HG03135 (cell line): ENCODE results near the gene RNF157.

Experiments used
- ATAC-seq: cut with Tn5 transposase; IDR thresholded peaks from one replicate; pipeline ENCODE4 v1.9.1; 2021; ENCODE audit warnings: mild to moderate bottlenecking, moderate library complexity; ENCODE audit not compliant: unreplicated experiment

Gene RNF157

GRCh38 chr17:76240461-76241203 lies at the start of gene RNF157:
Gene RNF157 (minus strand): TSS chr17:76240493. CDS start chr17:76240240, 253 bp downstream.
- no peak for ATAC-seq

GRCh38 chr17:76281573-76282371 lies 41.5 kb upstream of the RNF157 start:
- no peak for ATAC-seq

GRCh38 chr17:76280650-76281049 lies 40.4 kb upstream of the RNF157 start:
- ATAC-seq = no peak

GRCh38 chr17:76279742-76280287 lies 39.5 kb upstream of the RNF157 start:
- no peak for ATAC-seq

- peak; percentile 54 for ATAC-seq
These were observed 38.9 kb upstream of the RNF157 start for GRCh38 chr17:76278952-76279741.

- ATAC-seq = no peak
These were observed 38.1 kb upstream of the RNF157 start for GRCh38 chr17:76278268-76278908.

- no peak for ATAC-seq
These were observed 37.3 kb upstream of the RNF157 start for GRCh38 chr17:76277300-76278267.

- ATAC-seq = no peak
These were observed 36.4 kb upstream of the RNF157 start for GRCh38 chr17:76276461-76277299.

- ATAC-seq = no peak
These were observed 35.8 kb upstream of the RNF157 start for GRCh38 chr17:76276069-76276431.

- no peak for ATAC-seq
These were observed 35.2 kb upstream of the RNF157 start for GRCh38 chr17:76275382-76276068.

- ATAC-seq = no peak
These were observed 34.0 kb upstream of the RNF157 start for GRCh38 chr17:76274112-76274956.

- ATAC-seq = no peak
These were observed 33.3 kb upstream of the RNF157 start for GRCh38 chr17:76273445-76274111.

GRCh38 chr17:76272541-76273444 lies 32.5 kb upstream of the RNF157 start:
- ATAC-seq = peak; percentile 11

GRCh38 chr17:76271669-76272540 lies 31.6 kb upstream of the RNF157 start:
- ATAC-seq = peak; percentile 54
